LNCAP (cell line): ENCODE results near the gene RIMS3.

Source experiments
- TF ChIP-seq, protein P1 (sequence below): fragments of 450-650 bp; IDR thresholded peaks from 2 replicates; pipeline ENCODE4 v1.5.1; 2017; ENCODE audit warnings: mild to moderate bottlenecking

The RIMS3 gene

DNA sequence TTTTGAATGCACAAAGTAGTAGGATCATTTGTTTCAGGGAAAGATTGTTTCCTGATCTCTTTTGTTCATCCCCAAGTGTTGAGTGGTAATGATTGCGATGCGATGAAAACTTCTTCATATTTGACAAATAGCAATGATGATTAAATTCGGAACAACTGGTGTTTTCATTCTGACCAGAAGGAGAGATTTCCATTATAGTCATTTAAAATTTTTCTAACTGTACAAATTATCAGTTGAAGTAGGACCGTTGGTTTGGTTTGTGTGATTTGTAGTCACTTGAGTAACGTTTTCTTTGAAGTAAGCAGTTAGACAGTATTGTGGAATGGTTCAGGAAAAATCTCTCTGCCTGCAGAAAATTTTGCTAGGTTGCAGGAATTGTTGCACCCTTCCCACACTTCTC lies 32.0 kb upstream of the RIMS3 start:
- TF ChIP-seq, protein P1, sequence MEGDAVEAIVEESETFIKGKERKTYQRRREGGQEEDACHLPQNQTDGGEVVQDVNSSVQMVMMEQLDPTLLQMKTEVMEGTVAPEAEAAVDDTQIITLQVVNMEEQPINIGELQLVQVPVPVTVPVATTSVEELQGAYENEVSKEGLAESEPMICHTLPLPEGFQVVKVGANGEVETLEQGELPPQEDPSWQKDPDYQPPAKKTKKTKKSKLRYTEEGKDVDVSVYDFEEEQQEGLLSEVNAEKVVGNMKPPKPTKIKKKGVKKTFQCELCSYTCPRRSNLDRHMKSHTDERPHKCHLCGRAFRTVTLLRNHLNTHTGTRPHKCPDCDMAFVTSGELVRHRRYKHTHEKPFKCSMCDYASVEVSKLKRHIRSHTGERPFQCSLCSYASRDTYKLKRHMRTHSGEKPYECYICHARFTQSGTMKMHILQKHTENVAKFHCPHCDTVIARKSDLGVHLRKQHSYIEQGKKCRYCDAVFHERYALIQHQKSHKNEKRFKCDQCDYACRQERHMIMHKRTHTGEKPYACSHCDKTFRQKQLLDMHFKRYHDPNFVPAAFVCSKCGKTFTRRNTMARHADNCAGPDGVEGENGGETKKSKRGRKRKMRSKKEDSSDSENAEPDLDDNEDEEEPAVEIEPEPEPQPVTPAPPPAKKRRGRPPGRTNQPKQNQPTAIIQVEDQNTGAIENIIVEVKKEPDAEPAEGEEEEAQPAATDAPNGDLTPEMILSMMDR = no peak

DNA sequence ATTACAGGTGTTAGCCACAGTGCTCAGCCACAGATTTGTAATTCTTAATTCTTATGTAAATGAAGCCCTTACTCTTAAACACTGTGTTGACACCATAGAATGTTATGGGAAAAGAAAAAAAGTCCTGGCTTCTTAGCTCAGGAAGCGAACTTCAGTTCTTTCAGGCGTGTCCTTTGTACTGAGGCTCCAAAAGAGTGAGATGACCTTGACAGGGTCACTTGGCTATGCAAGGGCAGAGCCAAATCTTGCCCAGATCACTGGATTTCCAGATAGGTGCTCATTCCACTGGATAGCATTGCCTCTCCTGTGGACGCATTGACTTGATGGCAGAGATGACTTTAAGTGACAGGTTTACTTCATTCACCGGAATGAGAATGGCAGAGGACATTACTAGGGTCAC lies 30.8 kb upstream of the RIMS3 start:
- TF ChIP-seq, protein P1 = no peak

DNA sequence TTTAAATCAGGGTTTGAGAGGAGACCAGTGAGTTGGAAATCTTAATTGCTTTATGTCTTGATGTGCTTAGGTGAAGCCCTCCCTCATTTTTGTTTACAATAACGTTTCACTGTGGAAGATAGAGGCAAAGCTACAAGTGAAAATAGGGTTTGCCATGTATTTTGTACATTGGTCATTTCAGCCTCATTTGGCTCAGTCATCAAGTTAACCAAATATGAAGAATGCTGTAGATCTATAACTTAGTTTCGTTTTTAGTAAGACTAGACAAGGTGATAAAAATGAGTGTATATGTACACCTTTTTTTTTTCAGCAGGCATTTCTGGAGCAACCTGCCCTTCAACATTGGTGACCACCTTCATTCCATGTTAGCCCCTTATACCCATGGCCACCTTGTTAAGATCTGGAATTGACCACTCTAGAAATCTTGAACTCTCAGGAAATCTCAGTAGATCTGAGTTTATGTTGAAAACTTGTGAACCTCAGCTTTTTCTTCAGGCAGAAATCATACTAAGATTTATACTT lies 28.9 kb upstream of the RIMS3 start:
- TF ChIP-seq, protein P1 = no peak

DNA sequence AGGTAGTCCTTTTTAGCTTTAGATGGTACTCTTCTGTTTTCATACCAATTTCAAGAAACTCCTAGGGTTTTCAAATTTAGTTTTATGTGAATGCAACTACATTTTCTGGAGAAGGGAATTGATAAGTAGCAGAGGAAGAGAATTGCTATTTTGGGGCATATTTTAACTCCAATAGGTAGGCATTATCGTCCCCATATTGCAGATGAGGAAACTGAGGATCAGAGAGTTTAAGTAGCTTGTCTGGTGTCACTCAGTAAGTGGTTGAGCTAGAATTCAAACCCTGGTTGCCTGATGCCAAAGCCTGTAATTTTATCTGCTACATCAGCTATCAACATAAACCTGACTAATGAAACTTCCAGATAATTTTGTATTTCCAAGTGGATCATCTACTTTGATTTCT lies 27.9 kb upstream of the RIMS3 start:
- TF ChIP-seq, protein P1 = no peak

DNA sequence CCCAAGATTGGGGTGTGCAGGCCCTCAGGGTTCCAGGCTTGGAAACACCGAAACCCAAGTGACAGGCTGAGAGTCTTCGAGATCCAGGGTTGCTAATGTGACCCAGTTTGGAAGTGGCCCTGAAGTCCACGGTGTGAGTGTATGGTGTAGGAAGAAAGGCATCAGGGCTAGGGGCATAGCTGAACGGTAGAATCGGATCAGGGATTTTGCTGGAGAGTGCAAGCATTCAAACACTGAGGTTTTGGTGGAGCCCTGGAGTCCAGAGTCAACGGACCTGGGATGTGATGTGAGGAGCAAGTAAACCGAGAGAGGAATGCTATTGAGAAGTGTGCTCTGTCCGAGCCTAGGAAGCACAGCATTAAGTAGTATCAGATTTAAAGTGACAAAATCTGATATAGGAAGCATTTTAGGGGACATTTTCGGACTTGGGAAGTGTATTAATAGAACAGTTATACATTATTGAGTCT lies 27.0 kb upstream of the RIMS3 start:
- TF ChIP-seq, protein P1 = no peak

DNA sequence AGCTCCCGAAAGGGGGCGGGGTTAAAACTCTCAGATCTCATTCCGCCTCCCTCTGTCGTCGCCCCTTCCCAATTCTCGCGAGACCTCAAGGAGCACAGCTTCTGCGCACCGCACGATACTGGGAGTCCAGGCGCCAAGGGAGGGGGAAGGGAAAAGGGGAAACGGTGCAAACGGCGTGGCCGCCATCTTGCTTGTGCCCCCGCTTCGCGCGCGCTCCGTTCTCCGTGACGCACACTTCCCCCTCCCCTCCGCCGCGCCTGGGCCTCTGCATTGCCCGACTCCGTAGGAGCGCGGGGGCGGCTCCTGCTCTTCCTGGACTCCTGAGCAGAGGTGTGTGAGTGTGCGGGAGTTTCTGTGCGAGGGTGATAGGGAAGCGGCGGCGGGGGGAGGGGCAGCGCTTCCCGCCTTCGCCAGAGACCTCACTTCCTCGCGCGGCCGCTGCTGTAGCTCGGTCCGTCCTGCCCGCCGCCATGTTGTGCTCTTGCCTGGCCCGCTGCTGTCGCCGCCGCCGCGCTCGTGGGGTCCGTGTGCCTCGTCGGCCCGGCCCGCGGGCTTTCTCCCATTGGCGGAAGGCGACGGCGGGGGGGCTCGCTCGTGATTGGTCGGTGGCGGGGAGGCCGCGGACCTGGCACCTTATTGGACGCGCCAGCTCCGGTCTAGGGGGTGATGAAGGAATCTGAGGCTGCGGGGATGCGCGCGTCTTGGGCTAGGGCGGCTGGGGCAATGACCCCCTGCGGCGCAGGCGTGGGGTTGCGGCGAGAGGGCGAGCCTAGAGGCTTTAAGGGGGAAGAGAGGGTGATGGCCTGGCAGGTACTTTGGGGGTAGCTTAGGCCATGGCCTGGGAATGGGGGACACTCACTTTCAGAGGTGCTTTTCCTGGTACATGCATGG lies 26.3 kb upstream of the RIMS3 start, which contains the start of gene NFYC:
NFYC (plus strand) TSS at position 167 of the 891 bp plus-strand sequence. CDS start 47,140 bp downstream, outside the sequence.
- TF ChIP-seq, protein P1 = no peak

DNA sequence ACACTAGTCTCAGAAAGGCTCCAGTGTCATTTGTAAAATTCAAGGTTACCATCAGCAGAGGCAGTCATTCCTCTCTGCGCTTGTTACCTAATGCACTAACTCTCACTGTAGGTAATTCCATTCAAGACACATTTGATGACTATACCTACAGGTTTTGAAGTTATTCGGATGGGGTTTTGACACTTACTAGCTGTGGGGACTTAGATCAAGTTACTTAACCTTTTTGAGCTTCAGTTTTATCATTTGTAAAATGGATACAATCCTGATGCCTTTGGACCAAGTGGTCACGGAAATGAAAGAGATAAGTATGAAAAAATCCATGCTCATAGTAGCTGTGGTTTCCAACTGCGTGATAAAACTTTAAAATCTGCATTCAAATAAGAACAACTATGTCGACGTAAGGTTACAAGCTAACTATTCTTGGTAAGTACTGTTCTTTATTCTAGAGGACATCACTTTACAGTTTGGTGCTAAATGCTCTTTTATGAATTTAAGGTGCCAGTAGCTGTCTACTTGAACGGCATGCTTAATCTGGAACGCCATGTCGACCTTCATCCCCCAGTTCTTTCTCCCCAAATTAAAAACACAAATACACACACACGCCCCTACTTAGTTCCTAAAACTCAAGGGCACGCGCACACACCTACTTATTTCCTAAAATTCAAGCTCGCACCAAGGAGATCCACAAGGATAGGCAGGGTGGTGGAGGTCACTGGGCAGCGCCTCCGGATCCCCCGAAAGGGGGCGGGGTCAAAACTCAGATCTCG lies 25.5 kb upstream of the RIMS3 start:
- TF ChIP-seq, protein P1 = no peak
